Adrenal gland (tissue), 12 donors: ENCODE data around the gene GSK3B. TPM values are rescaled to one million over a fixed set of nuclear protein-coding genes. Genes with fewer than 3 reads are reported as not detected.

Source experiments
- DNase-seq, 7 donors: peaks; one replicate each; pipeline ENCODE4 v3.0.0-alpha.2; 2019 to 2020
- H3K27ac ChIP-seq, 5 donors: fragments of 200-600 bp; sonication (generic) in 4 of 5; 1 replicate in 3 of 5; 2 replicates in 2 of 5; pipeline versions ENCODE4 v1.5.1 to v1.8.0; 2016 to 2020; ENCODE audit warnings: mild to moderate bottlenecking in 1 of 5
- H3K27me3 ChIP-seq: fragments of 200-600 bp; 2 replicates; pipeline ENCODE4 v1.8.0; 2021
- H3K36me3 ChIP-seq, 2 donors: fragments of 200-600 bp; replicated peaks in 1 of 2; 1 replicate in 1 of 2; 2 replicates in 1 of 2; pipeline versions ENCODE4 v1.5.1 to v1.8.0; 2018 to 2022
- H3K4me1 ChIP-seq, 2 donors: fragments of 200-600 bp; replicated peaks in 1 of 2; 1 replicate in 1 of 2; 2 replicates in 1 of 2; pipeline versions ENCODE4 v1.5.1 to v1.8.0; 2018 to 2021
- H3K4me3 ChIP-seq, 4 donors: fragments of 200-600 bp; sonication (generic) in 3 of 4; one replicate each; pipeline ENCODE4 v1.5.1; 2016 to 2018
- H3K9me3 ChIP-seq, 3 donors: fragments of 200-600 bp; sonication (generic) in 1 of 3; replicated peaks in 1 of 3; 1 replicate in 2 of 3; 2 replicates in 1 of 3; pipeline versions ENCODE4 v1.5.1 to v1.8.0; 2016 to 2021
- POLR2A ChIP-seq, 2 donors: fragments of 450-650 bp; IDR thresholded peaks; one replicate each; pipeline ENCODE4 v1.6.1; 2017; ENCODE audit warnings: antibody characterized with exemption in 2 of 2, mild to moderate bottlenecking in 2 of 2, moderate library complexity in 1 of 2
- WGBS, 4 donors: extraction: QIAGEN DNeasy Blood & Tissue Kit in 2 of 4; methylation state at CpG; one replicate each; pipeline versions ENCODE4 v1.1.5 to v1.1.7; 2013 to 2017; 5-methylcytosine and 5-hydroxymethylcytosine counted together
- intact Hi-C, 2 donors: fragments of 100-400 bp; cut with DNase I; formaldehyde crosslinking; loops; one replicate each; pipeline versions ENCODE4 v1.14.1 to v1.15.0; 2022 to 2023
- polyA plus RNA-seq, 3 donors: library from polyadenylated mRNA; stranded (reverse); fragments of 200-250 nt in 2 of 3; fragments of 350-450 nt in 1 of 3; fragmentation: Illumina TruSeq in 1 of 3; extraction: RNeasy Lipid Tissue Mini Kit (QIAGEN cat#74804) in 1 of 3; gene quantifications; one replicate each; pipeline ENCODE4 v1.2.3, GENCODE V29; 2013 to 2014
- small RNA-seq, 2 donors: library from RNA; depleted of rRNA; stranded (forward); fragments of <200 nt; gene quantifications; one replicate each; pipeline ENCODE3, GENCODE V24; 2016
- total RNA-seq, 9 donors: library from RNA; depleted of rRNA in 4 of 9; stranded (reverse); fragments of >200 nt in 4 of 9; fragments of 120-200 nt in 1 of 9; fragmentation: NEBNext Ultra II Directional in 1 of 9; extraction: Animal tissue kit (Norgen Biotek cat#: 25700) in 1 of 9; gene quantifications; one replicate each; pipeline versions ENCODE4 v1.1.0 to v1.2.4, GENCODE V29; 2013 to 2023
- TF ChIP-seq, protein P1 (sequence below), 6 experiments: fragments of 450-650 bp in 4 of 6; fragments of 200-600 bp in 2 of 6; sonication (generic) in 1 of 6; IDR thresholded peaks; 1 replicate in 5 of 6; 2 replicates in 1 of 6; pipeline versions ENCODE4 v1.5.1 to v1.8.0; 2016 to 2021; ENCODE audit warnings: antibody characterized with exemption in 6 of 6, mild to moderate bottlenecking in 2 of 6, moderate library complexity in 1 of 6
- donor health status: healthy with polysubstance abuse.
- donor health status: Bipolar disorder and iron deficiency.
- donor health status: DM: yes; HTN: yes; CAD: no.
- donor health status: DM: no; HTN: no; CAD: no.
- donor health status: DM: no; HTN: no; CAD: no.
- donor health status: DM: yes; HTN: yes; CAD: no.

The GSK3B gene
- total and polyA plus RNA-seq, 12 donors, result 10.0 to 63.7 (median 44.8) TPM

DNA sequence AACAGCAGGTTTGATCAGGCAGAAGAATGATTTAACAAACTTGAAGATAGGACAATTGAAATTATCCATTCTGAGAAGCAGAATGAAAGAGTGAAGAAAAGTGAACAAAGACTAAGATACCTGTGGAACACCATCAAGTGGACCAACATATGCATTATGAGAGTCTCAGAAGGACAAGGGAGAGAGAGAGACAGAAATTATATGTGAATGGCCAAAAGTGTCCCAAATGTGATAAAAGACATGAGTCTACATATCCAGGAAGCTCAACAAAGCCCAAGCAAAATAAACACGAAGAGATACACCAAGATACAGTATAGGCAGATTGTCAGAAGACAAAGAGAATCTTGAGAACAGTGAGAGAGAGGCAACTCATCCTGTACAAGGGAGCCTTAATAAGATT, 317.9 kb downstream of the GSK3B start:
- intact Hi-C loops, result no loop called here
- no peak overlapping the region for H3K4me3 ChIP-seq
- H3K27ac ChIP-seq, result no peak overlapping the region
- no peaks in the 10 kb centered on the region for H3K27me3 ChIP-seq
- H3K36me3 ChIP-seq, result no peaks in the 10 kb centered on the region
- TF ChIP-seq, protein P1, sequence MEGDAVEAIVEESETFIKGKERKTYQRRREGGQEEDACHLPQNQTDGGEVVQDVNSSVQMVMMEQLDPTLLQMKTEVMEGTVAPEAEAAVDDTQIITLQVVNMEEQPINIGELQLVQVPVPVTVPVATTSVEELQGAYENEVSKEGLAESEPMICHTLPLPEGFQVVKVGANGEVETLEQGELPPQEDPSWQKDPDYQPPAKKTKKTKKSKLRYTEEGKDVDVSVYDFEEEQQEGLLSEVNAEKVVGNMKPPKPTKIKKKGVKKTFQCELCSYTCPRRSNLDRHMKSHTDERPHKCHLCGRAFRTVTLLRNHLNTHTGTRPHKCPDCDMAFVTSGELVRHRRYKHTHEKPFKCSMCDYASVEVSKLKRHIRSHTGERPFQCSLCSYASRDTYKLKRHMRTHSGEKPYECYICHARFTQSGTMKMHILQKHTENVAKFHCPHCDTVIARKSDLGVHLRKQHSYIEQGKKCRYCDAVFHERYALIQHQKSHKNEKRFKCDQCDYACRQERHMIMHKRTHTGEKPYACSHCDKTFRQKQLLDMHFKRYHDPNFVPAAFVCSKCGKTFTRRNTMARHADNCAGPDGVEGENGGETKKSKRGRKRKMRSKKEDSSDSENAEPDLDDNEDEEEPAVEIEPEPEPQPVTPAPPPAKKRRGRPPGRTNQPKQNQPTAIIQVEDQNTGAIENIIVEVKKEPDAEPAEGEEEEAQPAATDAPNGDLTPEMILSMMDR (IDR thresholded peaks at IDR 0.05), result no peak
- TF ChIP-seq POLR2A (IDR thresholded peaks at IDR 0.05), result no peak
- DNase-seq, result no peak
- WGBS, 4 donors, result 57 to 90% (median 73%) methylated on average over 1 of the region's 1 CpG
- no peaks in the 10 kb centered on the region for H3K9me3 ChIP-seq
- H3K4me1 ChIP-seq, result peaks cover 6% of the 10 kb centered on the region in 2 donors

DNA sequence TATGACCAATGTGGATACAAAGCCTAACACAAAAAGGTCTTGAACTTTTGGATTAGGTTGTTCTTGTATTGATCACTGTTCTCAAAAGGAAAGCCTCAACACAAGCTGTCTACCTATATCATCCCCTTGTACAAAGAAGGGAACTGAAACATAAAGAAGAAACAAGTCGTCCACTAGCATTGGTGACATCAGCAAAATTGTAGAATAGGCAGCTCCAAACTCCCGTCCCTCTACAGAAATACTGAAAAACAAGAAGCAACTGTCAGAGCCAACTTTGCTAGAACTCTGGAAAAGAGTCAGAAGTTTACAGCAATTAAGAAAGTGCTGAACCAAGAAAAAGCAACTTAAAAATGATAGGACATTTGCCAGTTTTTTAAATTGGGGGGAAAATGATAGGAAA, 319.8 kb downstream of the GSK3B start:
- DNase-seq, result no peak
- WGBS, 4 donors, result 26 to 40% (median 31%) methylated on average over 2 of the region's 2 CpGs
- H3K27me3 ChIP-seq, result no peaks in the 10 kb centered on the region

More for the DNA sequence above, 319.8 kb downstream of the GSK3B start:
- Histone ChIP-seq H3K4me1 (no peaks in the 10 kb centered on the region), H3K36me3 (no peaks in the 10 kb centered on the region), H3K27ac (no peak overlapping the region), H3K4me3 (no peak overlapping the region), H3K9me3 (no peaks in the 10 kb centered on the region)
- no peak for TF ChIP-seq POLR2A (IDR thresholded peaks at IDR 0.05)
- TF ChIP-seq, protein P1 (IDR thresholded peaks at IDR 0.05), result no peak
- intact Hi-C loops, result no loop called here

Small RNA genes within 50 kb of the gene (small RNA-seq; reads per million reads assigned to genes)
- gene RN7SL397P (0 to 0.12 reads per million in 2 donors), gene RN7SL762P (0 reads per million in 2 donors)

Other genes with a start within 250 kb of the GSK3B start
- 1 to 10 TPM in 3 of 9 donors, under 1 TPM in 6; 0.32 to 1.5 (median 0.72) TPM for gene GPR156, start 190.8 kb upstream of the GSK3B start, total RNA-seq
- gene GPR156, start 190.8 kb upstream of the GSK3B start, polyA plus RNA-seq, result under 1 TPM; 0.29 to 0.48 (median 0.37) TPM